Measurements from ENCODE around the gene ANO2.

ANO2 gene

DNA sequence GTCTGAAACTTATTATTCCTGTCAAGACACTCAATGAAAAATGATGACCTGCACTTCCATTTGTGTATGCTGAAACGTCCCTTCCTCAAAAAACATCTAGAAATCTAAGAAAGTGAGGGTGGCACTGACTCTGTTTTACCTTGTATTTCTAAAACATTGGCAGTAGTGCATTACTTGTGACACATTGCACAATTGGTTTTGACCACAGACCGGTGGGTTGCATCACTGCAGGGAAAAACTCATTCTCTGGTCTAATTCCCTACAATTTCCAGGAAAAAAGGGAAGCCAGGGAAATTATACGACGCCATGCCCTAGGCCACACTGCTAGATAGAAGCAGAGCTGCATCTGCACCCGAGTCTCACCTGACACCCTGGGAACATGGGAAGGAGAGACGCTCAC is 356.5 kb downstream of the ANO2 start:
- DNase-seq (ENCODE audit: extremely low read depth in 1 of 2, low read depth in 1 of 2), result no peak

- no peak for DNase-seq (ENCODE audit: extremely low read depth in 1 of 2, low read depth in 1 of 2)
These were observed 356.9 kb downstream of the ANO2 start for GRCh38 chr12:5588176-5588575.

GRCh38 chr12:5587711-5588121 is 357.3 kb downstream of the ANO2 start:
- no peak for DNase-seq (ENCODE audit: extremely low read depth in 1 of 2, low read depth in 1 of 2)

- no peak for DNase-seq (ENCODE audit: extremely low read depth in 1 of 2, low read depth in 1 of 2)
These were observed 358.9 kb downstream of the ANO2 start for GRCh38 chr12:5586201-5586600.

- DNase-seq (ENCODE audit: extremely low read depth in 1 of 2, low read depth in 1 of 2), result no peak
These were observed 359.9 kb downstream of the ANO2 start for GRCh38 chr12:5585178-5585577.

- DNase-seq (ENCODE audit: extremely low read depth in 1 of 2, low read depth in 1 of 2), result no peak
These were observed 360.5 kb downstream of the ANO2 start for GRCh38 chr12:5584412-5585175.

DNA sequence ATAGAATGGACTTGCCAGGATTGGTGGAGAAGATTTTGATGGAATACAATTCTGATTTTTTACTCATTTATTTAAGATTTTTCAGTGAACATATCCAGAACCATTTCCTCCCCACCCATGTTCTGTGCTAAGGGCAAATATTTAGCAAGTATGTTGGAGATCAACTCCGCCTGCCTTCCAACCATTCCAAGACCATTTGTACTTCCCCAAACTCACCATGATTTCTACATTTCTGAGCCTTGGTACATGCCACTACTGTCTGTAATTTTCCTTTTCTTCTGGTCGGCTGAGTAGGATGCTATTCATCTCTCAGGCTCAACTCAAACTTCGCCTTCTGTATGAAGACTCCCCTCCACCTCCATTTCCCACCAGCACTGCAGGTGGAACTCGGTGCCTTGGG is 362.5 kb downstream of the ANO2 start:
- DNase-seq (ENCODE audit: extremely low read depth in 1 of 2, low read depth in 1 of 2), result no peak

DNA sequence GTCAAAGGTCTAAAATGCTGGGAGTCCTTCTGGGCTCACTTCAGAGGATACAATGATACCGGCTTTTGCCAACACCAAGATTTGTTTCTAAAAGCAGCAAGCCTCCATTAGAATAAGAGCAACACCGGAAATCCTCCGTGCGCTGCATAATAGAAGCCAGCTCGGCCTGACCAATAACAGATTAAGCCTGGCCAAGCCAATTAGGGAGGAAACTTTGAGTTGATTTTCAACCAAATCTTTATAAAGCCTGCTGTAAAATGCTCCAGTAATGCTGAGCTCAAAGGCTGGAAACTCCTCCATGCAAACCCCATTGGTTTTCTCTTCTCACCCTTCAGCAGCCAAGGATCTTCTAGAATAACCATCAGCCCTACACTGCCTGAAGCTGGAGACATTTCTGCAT is 363.0 kb downstream of the ANO2 start:
- no peak for DNase-seq (ENCODE audit: extremely low read depth in 1 of 2, low read depth in 1 of 2)

DNA sequence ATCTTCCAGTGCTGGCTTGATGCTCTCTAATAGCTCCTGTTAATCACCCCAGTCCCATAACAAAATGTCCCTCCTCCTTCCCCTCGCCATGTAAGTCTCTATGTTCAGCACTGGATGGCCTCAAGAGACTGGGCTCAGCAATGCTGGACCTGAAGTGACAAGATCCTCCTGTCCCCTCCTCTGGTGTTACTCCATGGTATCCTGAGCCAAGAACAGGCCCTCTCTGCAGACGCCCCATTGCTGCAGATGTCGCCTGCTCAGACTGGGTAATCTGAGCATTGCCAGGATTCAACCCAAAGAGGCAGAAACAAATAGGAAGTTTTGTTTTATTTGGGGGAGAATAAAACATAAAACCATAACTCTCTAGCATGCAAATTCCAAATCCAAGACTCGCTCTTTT is 363.4 kb downstream of the ANO2 start:
- DNase-seq (ENCODE audit: extremely low read depth in 1 of 2, low read depth in 1 of 2), result no peak

- no peak for DNase-seq (ENCODE audit: extremely low read depth in 1 of 2, low read depth in 1 of 2)
These were observed 364.0 kb downstream of the ANO2 start for GRCh38 chr12:5581019-5581418.

DNA sequence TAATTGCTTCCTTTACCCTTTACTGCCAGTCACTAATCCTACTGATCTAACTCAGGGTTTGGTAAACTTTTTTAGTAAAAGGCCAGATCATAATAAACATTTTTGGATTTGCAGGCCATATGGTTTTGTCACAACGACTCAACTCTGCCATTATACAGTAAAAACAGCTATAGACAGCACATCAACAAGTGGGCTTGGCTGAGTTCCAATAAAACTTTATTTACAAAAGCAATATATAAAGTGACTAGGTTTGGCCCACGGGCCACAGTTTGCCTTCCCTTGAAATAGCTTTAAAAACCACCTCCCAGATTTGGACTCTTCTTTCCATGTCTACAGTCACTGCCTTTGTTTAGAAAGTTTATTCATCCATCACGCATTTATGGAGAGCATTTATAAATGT is 366.3 kb downstream of the ANO2 start:
- no peak for DNase-seq (ENCODE audit: extremely low read depth in 1 of 2, low read depth in 1 of 2)

DNA sequence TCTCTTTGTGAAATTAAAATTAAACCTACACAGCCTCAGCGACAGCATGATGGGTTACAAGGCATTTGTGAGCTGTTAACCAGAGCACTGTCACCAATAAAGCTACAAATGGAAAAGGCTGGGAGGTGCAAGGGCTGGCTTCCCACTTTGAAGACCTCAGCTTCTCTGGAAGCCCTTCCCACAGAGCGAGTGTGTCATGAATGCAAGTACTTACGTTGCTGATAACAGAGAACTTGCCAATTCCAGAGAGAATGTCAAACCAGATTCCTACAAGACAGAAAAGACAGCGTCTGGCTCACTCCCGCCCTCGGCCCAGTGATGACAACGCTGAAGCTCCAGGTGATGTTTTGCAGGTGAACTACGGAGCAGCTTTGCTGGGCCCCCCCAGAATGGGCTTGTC is 367.3 kb downstream of the ANO2 start:
- DNase-seq (ENCODE audit: extremely low read depth in 1 of 2, low read depth in 1 of 2), result no peak

DNA sequence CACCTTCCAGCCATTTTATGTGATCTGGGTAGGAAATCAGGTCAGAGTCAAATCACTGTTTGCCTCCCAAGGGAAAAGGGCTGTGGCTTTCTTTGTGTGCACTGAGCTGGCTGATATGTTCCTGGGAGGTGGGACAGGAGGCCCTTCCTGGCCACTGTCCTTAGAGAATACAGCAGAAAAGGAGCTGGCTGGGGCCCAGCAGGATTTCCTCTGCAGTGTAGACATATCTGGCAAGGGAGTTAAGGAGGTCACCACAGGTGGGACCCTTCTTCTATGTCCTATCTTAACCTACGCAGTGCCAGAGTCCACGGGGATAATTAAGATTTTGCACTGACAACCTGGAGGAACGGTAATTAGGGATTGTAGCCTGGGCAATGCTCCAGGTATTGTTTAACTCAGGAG is 367.8 kb downstream of the ANO2 start:
- DNase-seq (ENCODE audit: extremely low read depth in 1 of 2, low read depth in 1 of 2), result no peak

DNA sequence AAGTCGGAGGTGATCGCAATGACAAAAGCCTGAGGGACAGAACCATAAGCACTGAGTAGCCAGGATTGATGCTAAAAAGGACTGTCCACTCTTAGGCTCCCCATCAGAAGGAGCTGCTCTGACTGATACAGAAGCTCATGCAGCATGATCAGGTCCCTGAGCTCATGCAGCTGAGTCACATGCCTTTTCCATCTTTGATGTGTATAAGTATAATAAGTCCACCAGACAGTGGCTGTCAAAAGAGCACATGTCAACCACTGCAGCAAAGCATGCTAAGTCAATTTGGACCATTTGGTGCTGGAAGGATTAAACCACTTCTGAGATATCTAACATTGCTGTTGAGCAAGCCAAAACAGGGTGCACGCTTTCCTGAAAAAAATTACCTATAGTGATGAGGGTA is 369.1 kb downstream of the ANO2 start:
- no peak for DNase-seq (ENCODE audit: extremely low read depth in 1 of 2, low read depth in 1 of 2)

DNA sequence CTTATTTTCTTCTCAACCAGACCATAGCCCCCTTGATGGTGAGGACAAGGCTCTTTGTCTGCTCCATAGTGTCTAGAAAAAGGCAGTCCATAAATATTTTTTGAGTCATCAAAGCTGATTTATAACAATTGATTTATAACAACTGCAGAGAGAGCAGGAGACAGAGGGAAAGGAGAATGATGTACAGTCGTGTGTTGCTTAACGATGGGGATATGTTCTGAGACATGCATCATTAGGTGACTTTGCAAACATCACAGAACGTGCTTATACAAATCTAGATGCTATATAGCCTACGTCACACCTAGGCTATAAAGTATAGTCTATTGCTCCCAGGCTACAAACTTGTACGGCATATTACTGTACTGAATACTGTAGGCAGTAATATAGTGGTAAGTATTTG is 369.8 kb downstream of the ANO2 start:
- no peak for DNase-seq (ENCODE audit: extremely low read depth in 1 of 2, low read depth in 1 of 2)

GRCh38 chr12:5573390-5573789 is 371.7 kb downstream of the ANO2 start:
- DNase-seq (ENCODE audit: extremely low read depth in 1 of 2, low read depth in 1 of 2), result no peak

DNA sequence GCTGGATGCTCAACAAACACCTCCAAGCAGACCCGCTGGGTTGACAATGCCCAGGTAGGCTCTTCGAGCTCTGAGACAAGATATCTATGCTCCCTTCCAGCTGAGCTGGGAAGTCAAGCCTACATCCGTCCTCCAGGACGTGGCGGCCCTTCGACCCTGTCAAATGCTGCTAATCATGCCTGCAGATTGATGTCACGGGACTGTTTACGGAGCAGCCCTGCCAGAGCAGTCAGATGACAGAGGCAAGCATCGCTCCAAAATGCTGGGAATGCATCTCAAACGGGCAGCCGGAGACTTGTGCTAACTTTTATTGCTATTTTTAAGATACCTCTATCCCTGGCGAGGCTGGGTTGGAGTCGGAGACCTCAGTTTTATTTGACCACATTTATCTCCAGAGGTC is 373.9 kb downstream of the ANO2 start:
- DNase-seq (ENCODE audit: extremely low read depth in 1 of 2, low read depth in 1 of 2), result no peak

- no peak for DNase-seq (ENCODE audit: extremely low read depth in 1 of 2, low read depth in 1 of 2)
These were observed 374.6 kb downstream of the ANO2 start for GRCh38 chr12:5570416-5570815.

DNA sequence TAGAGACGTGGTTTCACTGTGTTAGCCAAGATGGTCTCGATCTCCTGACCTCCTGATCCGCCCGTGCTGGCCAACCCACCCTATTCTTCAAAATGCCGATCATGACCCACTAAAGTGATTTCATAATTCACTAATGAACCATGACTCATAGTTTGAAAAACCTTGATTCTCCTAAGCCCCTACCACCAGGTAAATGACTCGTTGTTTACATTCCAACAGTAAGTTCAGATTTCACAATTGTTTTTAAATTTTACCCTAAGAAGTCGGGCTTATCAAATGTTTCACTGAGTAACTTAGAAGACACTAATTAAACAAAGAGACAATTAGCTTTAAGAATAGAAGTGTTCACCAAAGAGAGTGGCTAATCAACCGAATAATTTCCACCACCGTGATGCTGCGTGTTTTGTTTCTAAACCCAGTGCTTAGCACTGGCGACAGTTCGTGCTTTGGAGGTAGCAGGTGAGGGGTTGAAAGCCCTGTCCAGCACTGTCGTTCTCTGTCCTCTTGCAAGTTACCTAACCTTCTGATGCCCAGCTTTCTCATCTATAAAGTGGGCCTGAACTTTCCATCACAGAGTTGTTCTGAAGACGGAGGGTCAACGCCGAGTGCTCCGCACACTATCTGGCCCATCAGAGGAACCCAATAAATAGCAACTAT is 376.6 kb downstream of the ANO2 start:
- no peak for DNase-seq (ENCODE audit: extremely low read depth in 1 of 2, low read depth in 1 of 2)

DNA sequence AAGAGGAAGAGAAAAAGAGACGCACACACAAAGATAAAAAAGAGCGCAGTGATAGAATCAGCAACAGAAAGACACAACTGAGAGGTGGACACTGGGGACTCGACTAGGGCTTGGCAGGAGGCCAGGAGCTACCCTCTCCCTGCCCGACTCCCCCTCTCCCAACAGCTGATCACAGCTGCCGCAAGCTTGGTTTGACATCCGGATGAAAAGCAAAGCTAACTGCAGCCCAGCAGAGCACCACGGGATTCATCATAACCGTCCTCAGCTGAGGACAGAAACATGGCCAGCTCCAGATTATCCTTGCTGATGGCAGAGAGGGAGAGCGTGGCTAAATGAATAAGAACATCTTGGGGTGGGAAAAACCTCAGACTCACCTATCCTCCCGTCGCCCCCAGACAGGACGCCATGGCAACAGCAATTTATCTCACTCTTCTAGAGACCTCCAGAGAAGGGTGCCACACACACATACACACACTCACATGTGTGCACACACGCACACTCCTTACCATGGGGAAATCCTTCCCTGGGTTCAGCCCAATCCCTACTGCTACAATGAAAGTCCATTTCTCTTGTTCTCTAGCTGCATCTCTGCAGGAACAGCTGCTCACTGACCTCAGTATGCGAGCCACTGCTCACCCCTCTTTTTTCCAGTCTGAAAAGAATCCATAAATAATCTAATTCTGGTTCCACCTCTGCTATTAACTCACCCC is 377.9 kb downstream of the ANO2 start:
- no peak for DNase-seq (ENCODE audit: extremely low read depth in 1 of 2, low read depth in 1 of 2)

- DNase-seq (ENCODE audit: extremely low read depth in 1 of 2, low read depth in 1 of 2), result no peak
These were observed 379.0 kb downstream of the ANO2 start for GRCh38 chr12:5565933-5566599.

DNA sequence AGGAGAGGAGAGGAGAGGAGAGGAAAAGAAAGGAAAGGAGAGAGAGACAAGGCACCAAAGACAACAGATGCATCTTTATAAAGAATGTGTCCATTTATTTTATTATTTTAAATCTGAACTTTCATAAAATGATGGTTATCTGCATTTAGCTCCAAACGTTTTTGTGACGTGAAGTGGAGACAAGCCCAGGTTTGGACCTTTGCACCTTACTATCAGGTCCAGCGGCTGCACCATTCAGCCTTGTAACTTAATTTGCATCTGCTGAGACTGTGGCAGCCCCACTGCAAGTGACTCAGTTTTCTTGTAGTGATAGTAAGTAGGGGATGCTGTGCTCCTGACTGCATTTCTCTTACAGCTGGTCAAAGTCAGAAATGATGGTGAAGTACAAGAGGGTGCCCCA is 382.5 kb downstream of the ANO2 start:
- no peak for DNase-seq (ENCODE audit: extremely low read depth in 1 of 2, low read depth in 1 of 2)
